CD4-positive, alpha-beta T cell treated with Interferon gamma for 1 hour (primary cell): ENCODE data around the gene OR52E1.
"Not testable (repeated sequence)": the region's sequence is repeated elsewhere in the genome, so short reads cannot be mapped to it uniquely, and the experiment has no call there.

Experiments
- DNase-seq: peaks from one replicate; pipeline ENCODE4 v3.0.0-alpha.2; 2020

The OR52E1 gene

GRCh38 chr11:5069272-5069671, at the start of gene OR52E1:
Gene OR52E1, plus strand, starts transcription at chr11:5069572.
- DNase-seq = no peak

GRCh38 chr11:5021996-5022395, 47.4 kb upstream of the OR52E1 start:
- no peak for DNase-seq

- DNase-seq = no peak
Observed at GRCh38 chr11:5036669-5037068, 32.7 kb upstream of the OR52E1 start.

- no peak for DNase-seq
Observed at GRCh38 chr11:5037926-5038325, 31.4 kb upstream of the OR52E1 start.

GRCh38 chr11:5038341-5038740, 31.0 kb upstream of the OR52E1 start:
- no peak for DNase-seq

- DNase-seq = no peak
Observed at GRCh38 chr11:5040876-5041275, 28.5 kb upstream of the OR52E1 start.

GRCh38 chr11:5042091-5042490, 27.3 kb upstream of the OR52E1 start:
- no peak for DNase-seq

GRCh38 chr11:5043380-5043779, 26.0 kb upstream of the OR52E1 start:
- DNase-seq = no peak

- no peak for DNase-seq
Observed at GRCh38 chr11:5046226-5046625, 23.1 kb upstream of the OR52E1 start, which contains the start of gene OR52J3. Gene OR52J3, plus strand, starts transcription at chr11:5046526. Its CDS starts 0 bp downstream, at chr11:5046526.

- DNase-seq = no peak
Observed at GRCh38 chr11:5046754-5047330, 22.5 kb upstream of the OR52E1 start.

GRCh38 chr11:5058679-5059078, 10.7 kb upstream of the OR52E1 start:
- not testable (repeated sequence) for DNase-seq

GRCh38 chr11:5059391-5059790, 10.0 kb upstream of the OR52E1 start, which contains the start of gene OR52E2:
Gene OR52E2, minus strand, starts transcription at chr11:5059627. Its CDS starts 0 bp downstream, at chr11:5059627.
- no peak for DNase-seq

GRCh38 chr11:5065027-5065426, 4.3 kb upstream of the OR52E1 start:
- DNase-seq = no peak

GRCh38 chr11:5071799-5072198, 2.4 kb downstream of the OR52E1 start:
- no peak for DNase-seq

GRCh38 chr11:5081405-5081804, 12.0 kb downstream of the OR52E1 start:
- no peak for DNase-seq

- no peak for DNase-seq
Observed at GRCh38 chr11:5083602-5084001, 14.2 kb downstream of the OR52E1 start.

- DNase-seq = no peak
Observed at GRCh38 chr11:5088556-5088955, 19.2 kb downstream of the OR52E1 start.

GRCh38 chr11:5090668-5091067, 21.3 kb downstream of the OR52E1 start:
- no peak for DNase-seq

- no peak for DNase-seq
Observed at GRCh38 chr11:5092821-5093585, 23.6 kb downstream of the OR52E1 start.

- no peak for DNase-seq
Observed at GRCh38 chr11:5096011-5096410, 26.6 kb downstream of the OR52E1 start.

GRCh38 chr11:5102246-5102645, 32.9 kb downstream of the OR52E1 start:
- no peak for DNase-seq

- DNase-seq = no peak
Observed at GRCh38 chr11:5103066-5103465, 33.7 kb downstream of the OR52E1 start.

GRCh38 chr11:5107285-5107684, 37.9 kb downstream of the OR52E1 start:
- DNase-seq = no peak

- DNase-seq = no peak
Observed at GRCh38 chr11:5115339-5115738, 46.0 kb downstream of the OR52E1 start.

- no peak for DNase-seq
Observed at GRCh38 chr11:5117588-5117987, 48.2 kb downstream of the OR52E1 start.
